ENCODE results near the gene GALNT12. TPM values are rescaled to one million over a fixed set of nuclear protein-coding genes. Genes with fewer than 3 reads are reported as not detected.

The GALNT12 gene
- total RNA-seq, 2 donors from 2014 or later: 6.6 to 11.2 TPM

- ATAC-seq (replicated peaks in 1 of 2): no peak
- peaks cover 25% of the 10 kb centered on the region for H3K27me3 Mint-ChIP-seq (ENCODE audit: low read depth)
Measured at GRCh38 chr9:98892690-98893089, 85.2 kb downstream of the GALNT12 start.

GRCh38 chr9:98894171-98894570, 86.7 kb downstream of the GALNT12 start:
- ATAC-seq (replicated peaks in 1 of 2) (no peak), DNase-seq (no peak)
- no peaks in the 10 kb centered on the region for H3K36me3 Mint-ChIP-seq (ENCODE audit: insufficient read depth in 2 of 2)
- H3K27me3 Mint-ChIP-seq (ENCODE audit: low read depth): peaks cover 20% of the 10 kb centered on the region
- H3K4me3 Mint-ChIP-seq: no peak overlapping the region
- H3K9me3 Mint-ChIP-seq: peaks cover 0 to 2% of the 10 kb centered on the region in 2 donors
- no peaks in the 10 kb centered on the region for H3K4me1 Mint-ChIP-seq (ENCODE audit: low read depth)
- no peak overlapping the region for H3K27ac Mint-ChIP-seq

More at GRCh38 chr9:98892690-98893089, 85.2 kb downstream of the GALNT12 start:
- DNase-seq: no peak
- no peaks in the 10 kb centered on the region for H3K4me1 Mint-ChIP-seq (ENCODE audit: low read depth)
- no peak overlapping the region for H3K4me3 Mint-ChIP-seq
- no peak overlapping the region for H3K27ac Mint-ChIP-seq
- H3K9me3 Mint-ChIP-seq: peaks cover 0 to 2% of the 10 kb centered on the region in 2 donors
- H3K36me3 Mint-ChIP-seq (ENCODE audit: insufficient read depth in 2 of 2): no peaks in the 10 kb centered on the region

- H3K27me3 Mint-ChIP-seq (ENCODE audit: low read depth): peaks cover 20% of the 10 kb centered on the region
- no peak overlapping the region for H3K27ac Mint-ChIP-seq
- no peaks in the 10 kb centered on the region for H3K36me3 Mint-ChIP-seq (ENCODE audit: insufficient read depth in 2 of 2)
- H3K4me1 Mint-ChIP-seq (ENCODE audit: low read depth): no peaks in the 10 kb centered on the region
- peaks cover 0 to 2% of the 10 kb centered on the region in 2 donors for H3K9me3 Mint-ChIP-seq
- no peak for DNase-seq
- H3K4me3 Mint-ChIP-seq: no peak overlapping the region
- ATAC-seq (replicated peaks in 1 of 2): no peak
Measured at GRCh38 chr9:98894761-98895160, 87.3 kb downstream of the GALNT12 start.

GRCh38 chr9:98896632-98897031, 89.2 kb downstream of the GALNT12 start:
- Mint-ChIP-seq H3K9me3 (peaks cover 0 to 2% of the 10 kb centered on the region in 2 donors), H3K4me3 (no peak overlapping the region), H3K36me3 (ENCODE audit: insufficient read depth in 2 of 2) (no peaks in the 10 kb centered on the region), H3K27ac (no peak overlapping the region), H3K4me1 (ENCODE audit: low read depth) (no peaks in the 10 kb centered on the region), H3K27me3 (ENCODE audit: low read depth) (peaks cover 20% of the 10 kb centered on the region)
- ATAC-seq (replicated peaks in 1 of 2) (no peak), DNase-seq (no peak)

- ATAC-seq (replicated peaks in 1 of 2): no peak
- Mint-ChIP-seq H3K27me3 (ENCODE audit: low read depth) (peaks cover 20% of the 10 kb centered on the region), H3K4me1 (ENCODE audit: low read depth) (no peaks in the 10 kb centered on the region), H3K27ac (no peak overlapping the region), H3K9me3 (peaks cover 0 to 2% of the 10 kb centered on the region in 2 donors), H3K36me3 (ENCODE audit: insufficient read depth in 2 of 2) (no peaks in the 10 kb centered on the region), H3K4me3 (no peak overlapping the region)
- no peak for DNase-seq
Measured at GRCh38 chr9:98897745-98898144, 90.3 kb downstream of the GALNT12 start.

GRCh38 chr9:98899408-98900056, 92.1 kb downstream of the GALNT12 start:
- no peaks in the 10 kb centered on the region for H3K4me1 Mint-ChIP-seq (ENCODE audit: low read depth)
- peaks cover 0 to 2% of the 10 kb centered on the region in 2 donors for H3K9me3 Mint-ChIP-seq
- H3K27me3 Mint-ChIP-seq (ENCODE audit: low read depth): peaks cover 20% of the 10 kb centered on the region
- H3K36me3 Mint-ChIP-seq (ENCODE audit: insufficient read depth in 2 of 2): no peaks in the 10 kb centered on the region
- peak in 1 of 2 donors; percentile 9 for DNase-seq
- H3K4me3 Mint-ChIP-seq: no peak overlapping the region
- ATAC-seq (replicated peaks in 1 of 2): peak in 1 of 2 donors; percentile 43
- H3K27ac Mint-ChIP-seq: no peak overlapping the region

Other genes starting within 250 kb of the GALNT12 start
- not detected for gene GABBR2, start 98.7 kb upstream of the GALNT12 start, total RNA-seq
- 10 to 100 TPM; 14.9 to 25.0 TPM for gene ANKS6, start 11.1 kb upstream of the GALNT12 start, total RNA-seq
- under 1 TPM; 0.19 to 0.30 TPM for gene COL15A1, start 136.2 kb downstream of the GALNT12 start, total RNA-seq

Measured in activated T-cell treated with anti-CD3 and anti-CD28 coated beads, Interleukin-2, amount 50 U/mL, for 72 hours (primary cell).